Measurements from ENCODE around the gene FOXN3.

- TF ChIP-seq, protein P1, sequence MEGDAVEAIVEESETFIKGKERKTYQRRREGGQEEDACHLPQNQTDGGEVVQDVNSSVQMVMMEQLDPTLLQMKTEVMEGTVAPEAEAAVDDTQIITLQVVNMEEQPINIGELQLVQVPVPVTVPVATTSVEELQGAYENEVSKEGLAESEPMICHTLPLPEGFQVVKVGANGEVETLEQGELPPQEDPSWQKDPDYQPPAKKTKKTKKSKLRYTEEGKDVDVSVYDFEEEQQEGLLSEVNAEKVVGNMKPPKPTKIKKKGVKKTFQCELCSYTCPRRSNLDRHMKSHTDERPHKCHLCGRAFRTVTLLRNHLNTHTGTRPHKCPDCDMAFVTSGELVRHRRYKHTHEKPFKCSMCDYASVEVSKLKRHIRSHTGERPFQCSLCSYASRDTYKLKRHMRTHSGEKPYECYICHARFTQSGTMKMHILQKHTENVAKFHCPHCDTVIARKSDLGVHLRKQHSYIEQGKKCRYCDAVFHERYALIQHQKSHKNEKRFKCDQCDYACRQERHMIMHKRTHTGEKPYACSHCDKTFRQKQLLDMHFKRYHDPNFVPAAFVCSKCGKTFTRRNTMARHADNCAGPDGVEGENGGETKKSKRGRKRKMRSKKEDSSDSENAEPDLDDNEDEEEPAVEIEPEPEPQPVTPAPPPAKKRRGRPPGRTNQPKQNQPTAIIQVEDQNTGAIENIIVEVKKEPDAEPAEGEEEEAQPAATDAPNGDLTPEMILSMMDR (IDR thresholded peaks at IDR 0.05): no peak
- TF ChIP-seq, protein P2, sequence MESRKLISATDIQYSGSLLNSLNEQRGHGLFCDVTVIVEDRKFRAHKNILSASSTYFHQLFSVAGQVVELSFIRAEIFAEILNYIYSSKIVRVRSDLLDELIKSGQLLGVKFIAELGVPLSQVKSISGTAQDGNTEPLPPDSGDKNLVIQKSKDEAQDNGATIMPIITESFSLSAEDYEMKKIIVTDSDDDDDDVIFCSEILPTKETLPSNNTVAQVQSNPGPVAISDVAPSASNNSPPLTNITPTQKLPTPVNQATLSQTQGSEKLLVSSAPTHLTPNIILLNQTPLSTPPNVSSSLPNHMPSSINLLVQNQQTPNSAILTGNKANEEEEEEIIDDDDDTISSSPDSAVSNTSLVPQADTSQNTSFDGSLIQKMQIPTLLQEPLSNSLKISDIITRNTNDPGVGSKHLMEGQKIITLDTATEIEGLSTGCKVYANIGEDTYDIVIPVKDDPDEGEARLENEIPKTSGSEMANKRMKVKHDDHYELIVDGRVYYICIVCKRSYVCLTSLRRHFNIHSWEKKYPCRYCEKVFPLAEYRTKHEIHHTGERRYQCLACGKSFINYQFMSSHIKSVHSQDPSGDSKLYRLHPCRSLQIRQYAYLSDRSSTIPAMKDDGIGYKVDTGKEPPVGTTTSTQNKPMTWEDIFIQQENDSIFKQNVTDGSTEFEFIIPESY (IDR thresholded peaks at IDR 0.05; ENCODE audit: borderline replicate concordance, low read depth): no peak
- TF ChIP-seq JUND (IDR thresholded peaks at IDR 0.05): no peak
These were observed 300.0 kb downstream of the FOXN3 start for GRCh38 chr14:89117012-89117411.

All from SK-N-SH (cell line).